GM19468 (cell line): Measurements from ENCODE around the gene LMF2.
"Not testable (repeated sequence)": the region's sequence is repeated elsewhere in the genome, so short reads cannot be mapped to it uniquely, and the experiment has no call there.

Experiments used
- ATAC-seq: cut with Tn5 transposase; IDR thresholded peaks from one replicate; pipeline ENCODE4 v1.9.1; 2021; ENCODE audit warnings: mild to moderate bottlenecking, moderate library complexity, moderate number of reproducible peaks; ENCODE audit not compliant: unreplicated experiment; ENCODE audit errors: extremely low read depth

LMF2 gene, protein sequence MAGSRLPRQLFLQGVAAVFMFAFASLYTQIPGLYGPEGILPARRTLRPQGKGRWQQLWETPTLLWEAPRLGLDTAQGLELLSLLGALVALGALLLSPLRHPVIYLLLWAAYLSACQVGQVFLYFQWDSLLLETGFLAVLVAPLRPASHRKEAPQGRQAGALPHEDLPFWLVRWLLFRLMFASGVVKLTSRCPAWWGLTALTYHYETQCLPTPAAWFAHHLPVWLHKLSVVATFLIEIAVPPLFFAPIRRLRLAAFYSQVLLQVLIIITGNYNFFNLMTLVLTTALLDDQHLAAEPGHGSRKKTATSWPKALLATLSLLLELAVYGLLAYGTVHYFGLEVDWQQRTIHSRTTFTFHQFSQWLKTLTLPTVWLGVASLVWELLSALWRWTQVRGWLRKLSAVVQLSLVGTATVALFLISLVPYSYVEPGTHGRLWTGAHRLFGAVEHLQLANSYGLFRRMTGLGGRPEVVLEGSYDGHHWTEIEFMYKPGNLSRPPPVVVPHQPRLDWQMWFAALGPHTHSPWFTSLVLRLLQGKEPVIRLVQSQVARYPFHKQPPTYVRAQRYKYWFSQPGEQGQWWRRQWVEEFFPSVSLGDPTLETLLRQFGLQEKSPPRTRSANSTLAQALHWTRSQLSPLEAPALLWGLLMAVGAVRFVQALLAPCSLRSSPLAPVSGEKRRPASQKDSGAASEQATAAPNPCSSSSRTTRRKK

GRCh38 chr22:50507421-50507990, at the start of gene LMF2:
Gene LMF2, minus strand, starts transcription at chr22:50507702. Its CDS starts 27 bp downstream, at chr22:50507675.
- peak; percentile 22 for ATAC-seq

DNA sequence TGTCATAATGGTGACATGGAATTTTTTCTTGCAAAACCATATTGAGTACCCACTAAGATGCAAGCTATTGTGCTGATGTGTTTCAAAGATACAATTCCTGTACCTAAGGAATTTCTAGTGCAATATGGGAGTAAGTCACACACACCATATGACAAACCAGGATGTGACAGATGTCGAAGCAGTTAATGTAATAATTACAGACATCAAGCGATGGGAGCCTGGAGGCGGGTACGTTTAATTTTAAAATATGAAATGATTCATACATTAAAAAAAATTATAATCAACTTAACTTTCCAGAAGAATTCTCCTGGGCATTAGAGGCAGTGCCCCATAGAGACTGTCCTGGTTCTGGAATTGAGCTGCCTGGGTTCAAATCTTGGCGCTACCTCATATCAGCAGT, 49.2 kb upstream of the LMF2 start:
- ATAC-seq: no peak

DNA sequence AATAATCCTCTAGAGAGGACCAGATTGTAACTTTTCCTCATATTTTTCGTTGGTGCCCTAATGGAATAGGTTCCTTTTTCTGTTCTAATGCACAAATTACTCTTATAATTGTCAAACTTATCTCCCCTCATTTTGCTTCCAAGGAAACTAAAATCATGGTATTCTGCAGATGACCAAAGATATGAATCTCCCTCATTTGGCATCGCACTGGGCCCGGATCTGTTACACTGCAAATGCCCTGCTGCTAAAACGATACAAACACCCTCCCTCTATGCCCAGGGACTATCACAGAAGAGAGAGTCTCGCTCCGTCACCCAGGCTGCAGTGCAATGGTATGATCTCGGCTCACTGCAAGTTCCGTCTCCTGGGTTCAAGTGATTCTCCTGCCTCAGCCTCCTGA, 45.8 kb upstream of the LMF2 start:
- no peak for ATAC-seq

GRCh38 chr22:50551160-50551752, 43.8 kb upstream of the LMF2 start:
- no peak for ATAC-seq

DNA sequence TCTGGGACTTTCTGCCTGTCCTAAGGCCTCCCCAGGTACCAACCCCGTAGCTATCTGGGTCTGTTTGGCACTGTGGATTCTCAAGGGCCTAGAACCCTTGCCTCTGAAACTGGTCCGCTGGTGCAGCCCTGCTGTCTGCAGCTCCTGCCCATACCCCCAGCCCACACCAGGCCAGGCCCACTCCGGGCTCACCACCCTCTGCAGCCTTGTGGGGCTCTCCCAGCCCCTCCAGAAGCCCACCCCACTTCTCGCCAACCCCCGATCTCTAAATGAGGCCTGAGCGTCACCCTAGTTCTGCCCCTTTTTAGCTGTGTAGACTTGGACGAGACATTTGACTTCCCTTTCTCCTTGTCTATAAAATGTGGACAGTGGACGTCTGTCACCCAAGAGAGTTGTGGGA, 42.9 kb upstream of the LMF2 start:
- no peak for ATAC-seq

- no peak for ATAC-seq
These were observed 41.7 kb upstream of the LMF2 start for GRCh38 chr22:50548921-50549790.

DNA sequence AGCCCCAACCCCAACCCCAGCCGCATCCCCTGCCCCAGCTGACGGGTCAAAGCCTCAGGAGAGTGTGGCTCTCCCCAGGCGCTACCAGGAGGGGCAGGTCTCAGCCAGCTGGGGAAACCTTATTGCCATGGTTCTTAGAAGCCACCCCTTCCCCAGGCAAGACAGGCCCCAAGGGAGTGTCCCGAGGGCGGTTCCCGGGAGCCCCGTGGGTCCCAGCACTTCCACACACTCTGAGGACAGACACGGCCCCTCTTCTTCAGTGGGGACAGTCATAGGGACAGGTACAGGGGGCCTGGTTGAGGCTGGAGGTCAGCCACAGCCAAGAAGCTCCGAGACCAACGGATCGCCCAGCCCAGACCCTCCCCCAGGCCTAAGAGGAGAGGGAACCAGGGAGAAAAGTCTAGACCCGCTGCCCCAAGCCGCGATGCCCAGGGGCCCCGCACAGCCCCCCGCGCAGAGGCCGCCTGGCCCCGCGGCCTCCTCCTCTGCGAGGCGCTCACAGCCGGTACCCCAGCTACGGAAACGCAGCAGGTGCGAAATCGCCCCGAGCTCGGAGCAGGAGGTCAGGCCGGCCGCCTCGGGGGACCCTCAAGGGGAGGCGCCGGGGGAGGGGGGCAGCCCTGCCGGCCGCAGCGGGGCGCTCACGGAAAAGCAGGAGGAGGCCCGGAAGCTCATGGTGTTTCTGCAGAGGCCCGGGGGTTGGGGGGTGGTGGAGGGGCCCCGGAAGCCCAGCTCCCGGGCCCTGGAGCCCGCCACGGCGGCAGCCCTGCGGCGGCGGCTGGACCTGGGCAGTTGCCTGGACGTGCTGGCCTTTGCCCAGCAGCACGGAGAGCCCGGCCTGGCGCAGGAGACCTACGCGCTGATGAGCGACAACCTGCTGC, 40.8 kb upstream of the LMF2 start:
- no peak for ATAC-seq

DNA sequence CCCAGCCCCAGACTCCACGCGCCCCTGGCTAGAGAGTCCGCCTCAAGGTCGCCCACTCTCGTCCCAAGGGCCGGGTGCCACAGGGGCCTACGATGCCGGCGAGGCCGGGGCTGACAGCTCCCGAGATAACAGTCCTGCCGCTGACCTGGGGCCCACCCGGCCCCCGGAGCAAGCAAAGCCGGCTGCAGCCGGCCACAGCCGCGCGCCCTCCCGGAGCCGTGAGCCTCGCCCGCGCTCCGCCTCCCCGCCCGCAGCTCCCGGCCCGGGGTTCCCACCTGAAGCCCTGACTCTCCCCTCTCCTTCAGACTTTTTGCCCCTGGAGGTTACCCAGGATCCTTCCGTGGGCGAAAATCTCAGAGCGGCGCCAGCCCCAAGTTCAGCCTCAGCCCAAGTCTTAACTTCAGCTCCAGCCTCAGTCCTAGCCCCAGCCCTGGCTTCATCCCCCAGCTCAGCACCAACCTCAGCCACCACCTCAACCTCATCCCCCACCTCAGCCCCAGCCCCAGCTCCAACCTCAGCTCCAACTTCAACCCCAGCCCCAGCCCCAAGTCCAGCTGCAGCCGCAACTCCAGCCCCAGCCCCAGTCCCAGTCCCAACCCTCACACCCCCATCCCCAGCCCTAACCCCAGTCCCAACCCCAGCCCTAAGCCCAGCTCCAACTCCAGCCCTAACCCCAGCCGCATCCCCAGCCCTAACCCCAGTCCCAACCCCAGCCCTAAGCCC, 39.9 kb upstream of the LMF2 start:
- ATAC-seq: no peak

- ATAC-seq: no peak
These were observed 39.1 kb upstream of the LMF2 start for GRCh38 chr22:50546326-50547262.

DNA sequence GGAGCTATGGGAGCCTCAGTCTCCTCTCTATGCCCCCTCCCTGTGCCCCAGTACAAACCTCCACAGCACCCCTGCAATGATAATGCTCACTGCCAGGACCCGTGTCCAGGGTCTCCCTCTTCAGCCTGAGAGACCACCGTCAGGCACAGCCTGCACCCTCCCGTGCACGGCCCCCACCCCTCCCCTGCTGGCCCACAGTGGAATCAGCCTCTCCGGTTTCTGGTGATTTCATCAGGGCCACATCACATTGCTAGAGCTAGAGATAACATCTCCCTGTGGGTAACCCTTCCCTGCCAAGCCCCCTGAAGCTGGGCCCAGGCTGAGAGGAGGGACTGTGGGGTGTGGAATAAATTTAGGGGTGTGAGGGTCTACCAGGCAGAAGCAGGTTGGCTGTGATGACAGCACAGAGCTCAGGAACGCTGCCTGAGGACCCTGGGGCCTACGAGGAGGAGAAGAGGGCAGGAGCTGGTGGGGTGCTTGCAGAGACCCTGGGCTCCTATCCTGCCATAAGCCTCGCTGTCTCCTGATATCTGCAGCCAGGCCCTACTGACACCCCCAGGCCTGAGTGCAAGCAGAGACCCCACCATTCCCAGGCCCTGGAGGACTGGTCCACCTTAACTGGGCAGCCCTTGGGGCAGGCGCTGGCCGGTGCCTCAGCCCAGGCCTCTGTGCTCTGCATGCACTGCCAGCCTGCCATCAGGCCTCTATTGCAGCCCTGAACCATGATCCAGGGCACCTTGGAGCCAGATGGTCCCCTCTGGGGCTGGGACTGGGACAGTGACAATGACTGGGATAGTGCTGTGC, 38.2 kb upstream of the LMF2 start, which contains the start of gene KLHDC7B:
KLHDC7B (plus strand) TSS at position 378 of the 804 bp plus-strand sequence; CDS start at position 723, 345 bp downstream.
- no peak for ATAC-seq

GRCh38 chr22:50544746-50545253, 37.3 kb upstream of the LMF2 start:
- ATAC-seq: no peak

DNA sequence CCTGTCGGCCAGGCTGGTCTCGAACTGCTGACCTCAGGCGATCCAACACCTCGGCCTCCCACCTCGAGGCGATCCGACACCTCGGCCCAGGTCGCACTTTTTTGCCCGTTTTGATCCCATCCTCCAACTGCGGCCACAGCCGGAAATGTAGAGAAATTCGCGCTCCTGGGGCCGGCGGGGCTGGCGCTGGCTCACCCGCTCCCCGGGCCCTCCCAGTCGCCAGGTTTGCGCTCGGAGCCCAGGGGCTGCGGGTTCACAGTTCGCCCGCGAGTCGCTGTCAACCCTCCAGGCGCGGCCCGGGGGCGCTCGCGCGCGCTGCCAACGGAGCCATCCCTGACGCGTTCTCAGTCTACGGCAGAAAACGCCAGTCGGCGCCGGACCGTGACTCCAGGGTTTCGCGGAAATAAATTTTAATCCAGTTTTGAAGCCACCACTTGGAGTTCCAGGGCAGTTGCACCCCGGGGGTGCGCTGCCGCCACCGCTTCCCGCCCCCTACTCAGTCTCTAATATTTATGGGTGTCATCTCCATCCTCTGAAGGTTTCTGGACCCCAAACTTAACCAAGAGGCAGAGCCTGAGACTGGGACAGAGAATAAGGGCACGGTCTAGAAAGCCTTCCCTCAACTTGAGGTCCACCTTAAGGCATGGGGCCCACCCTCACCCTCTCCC, 36.7 kb upstream of the LMF2 start:
- ATAC-seq: no peak

DNA sequence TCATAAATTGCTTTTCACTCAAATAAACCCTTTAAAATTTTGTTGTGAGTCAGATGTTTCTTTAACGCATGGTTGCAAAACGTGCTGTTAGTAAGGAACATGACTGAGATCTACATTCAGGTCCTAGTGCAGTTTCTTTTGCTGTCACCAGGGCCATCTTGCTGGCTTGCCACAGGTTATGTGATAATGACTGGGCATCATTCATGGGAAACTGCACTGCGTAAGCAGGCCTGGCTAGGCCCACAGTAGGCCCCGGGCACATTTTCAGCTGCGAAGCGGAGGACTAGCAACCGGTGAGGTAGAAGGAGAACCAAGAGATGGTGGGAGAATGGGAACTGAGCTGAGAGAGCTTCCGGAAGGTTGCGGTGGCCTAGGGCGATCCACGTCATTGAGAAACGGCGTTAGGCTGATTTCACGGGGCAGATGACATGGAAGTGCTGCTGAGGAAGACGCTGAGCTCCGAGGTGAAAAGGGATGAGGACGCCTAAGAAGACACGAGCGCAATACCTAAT, 35.0 kb upstream of the LMF2 start:
- no peak for ATAC-seq

- ATAC-seq: not testable (repeated sequence)
These were observed 34.1 kb upstream of the LMF2 start for GRCh38 chr22:50541667-50542026.

DNA sequence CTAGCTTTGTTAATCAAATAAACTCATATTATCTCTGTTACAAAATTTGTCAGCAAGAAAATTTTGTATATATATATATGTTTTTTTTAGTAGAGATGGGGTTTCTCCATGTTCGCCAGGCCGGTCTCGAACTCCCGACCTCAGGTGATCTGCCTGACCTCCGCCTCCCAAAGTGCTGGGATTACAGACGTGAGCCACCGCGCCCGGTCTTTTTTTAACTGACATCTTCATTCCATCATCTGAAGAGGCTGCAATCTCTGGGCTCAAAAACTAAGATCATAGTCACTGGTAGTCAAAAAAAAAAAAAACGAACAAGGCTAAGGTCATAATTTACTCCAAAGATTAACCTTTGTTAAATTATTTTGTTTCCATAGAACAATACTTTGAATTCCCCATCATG, 32.9 kb upstream of the LMF2 start:
- no peak for ATAC-seq

GRCh38 chr22:50537765-50538164, 30.3 kb upstream of the LMF2 start:
- no peak for ATAC-seq
